GM13976 (cell line): ENCODE data around the gene MCUB.
"Not testable (repeated sequence)": the region's sequence is repeated elsewhere in the genome, so short reads cannot be mapped to it uniquely, and the experiment has no call there.

Experiments used
- DNase-seq: peaks from one replicate; pipeline ENCODE4 v3.0.0; 2012; ENCODE audit warnings: low spot score
- CTCF ChIP-seq: IDR thresholded peaks from 2 replicates; pipeline ENCODE4 v1.5.1; 2012; ENCODE audit warnings: borderline replicate concordance, mild to moderate bottlenecking; ENCODE audit not compliant: insufficient read depth; ENCODE audit errors: extremely low read depth, missing control alignments, control extremely low read depth
- in situ Hi-C: fragments of 300-500 bp; cut with MboI; formaldehyde crosslinking; loops from one replicate; pipeline ENCODE4 v1.12.0; 2022; ENCODE audit warnings: low sequenced_read_pairs, mixed read lengths, inconsistent platforms; ENCODE audit not compliant: unreplicated experiment

The MCUB gene

DNA sequence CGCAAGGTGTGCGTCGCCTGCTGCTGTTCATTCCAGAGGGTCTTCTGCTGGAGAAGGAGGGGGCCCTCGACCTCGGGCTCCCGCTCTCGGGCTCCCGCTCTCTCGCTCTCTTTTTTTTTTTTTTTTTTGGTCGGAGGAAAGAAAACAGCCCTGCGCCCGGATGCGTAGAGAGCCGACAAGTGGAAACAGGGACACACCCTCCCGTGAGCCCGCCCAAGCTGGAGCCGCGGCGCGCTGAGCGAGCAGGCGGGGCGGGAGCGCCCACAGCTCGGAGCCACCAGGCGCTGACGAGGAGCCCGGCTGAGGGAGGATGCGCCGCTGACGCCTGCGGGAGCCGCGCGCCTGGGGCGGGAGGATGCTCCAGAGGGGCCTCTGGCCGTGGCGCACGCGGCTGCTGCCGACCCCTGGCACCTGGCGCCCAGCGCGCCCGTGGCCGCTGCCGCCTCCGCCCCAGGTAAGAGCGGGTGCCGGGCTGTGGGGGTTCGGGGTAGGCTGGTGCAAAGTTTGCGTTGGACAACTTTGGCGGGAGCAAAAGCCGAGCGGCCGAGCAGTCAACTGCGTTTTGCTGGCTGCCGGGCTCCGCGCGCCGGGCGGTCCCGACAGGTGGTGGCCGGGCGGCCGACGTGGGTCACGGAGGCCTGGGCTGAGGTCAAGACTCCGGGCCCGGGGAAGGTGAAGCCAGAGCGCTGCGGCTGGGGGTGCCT lies at the start of gene MCUB:
TSS of gene MCUB (plus strand) at position 264 of the 704 bp plus-strand sequence. CDS start at position 356, 92 bp downstream.
- no peak for TF ChIP-seq CTCF
- in situ Hi-C loops = no loop called here
- DNase-seq = peak; percentile 94

GRCh38 chr4:109510687-109511086 lies 49.4 kb upstream of the MCUB start:
- TF ChIP-seq CTCF = no peak
- in situ Hi-C loops = no loop called here
- DNase-seq = no peak

GRCh38 chr4:109511414-109511813 lies 48.6 kb upstream of the MCUB start:
- in situ Hi-C loops = no loop called here
- no peak for TF ChIP-seq CTCF
- no peak for DNase-seq

GRCh38 chr4:109513368-109513767 lies 46.7 kb upstream of the MCUB start:
- DNase-seq, in situ Hi-C loops: not testable (repeated sequence)

DNA sequence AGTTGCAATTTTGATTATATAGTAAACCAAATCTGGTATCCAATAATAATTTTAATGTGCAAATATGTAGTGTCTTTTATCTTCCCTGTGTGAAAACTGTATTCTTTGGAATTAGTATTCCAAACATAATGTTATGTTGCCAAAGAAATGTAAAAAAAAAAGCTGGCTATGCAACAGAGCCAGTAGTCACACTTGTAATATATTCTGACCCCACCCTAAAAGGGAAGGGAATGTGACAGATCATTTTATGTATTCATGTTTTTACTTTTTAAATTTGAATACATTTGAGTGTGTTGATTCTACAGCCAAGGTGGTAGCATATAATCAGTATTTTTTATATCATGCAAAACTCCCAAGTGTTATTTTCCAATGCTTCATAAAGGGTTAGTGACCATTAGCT lies 27.9 kb upstream of the MCUB start:
- DNase-seq = no peak
- in situ Hi-C loops = no loop called here
- no peak for TF ChIP-seq CTCF

DNA sequence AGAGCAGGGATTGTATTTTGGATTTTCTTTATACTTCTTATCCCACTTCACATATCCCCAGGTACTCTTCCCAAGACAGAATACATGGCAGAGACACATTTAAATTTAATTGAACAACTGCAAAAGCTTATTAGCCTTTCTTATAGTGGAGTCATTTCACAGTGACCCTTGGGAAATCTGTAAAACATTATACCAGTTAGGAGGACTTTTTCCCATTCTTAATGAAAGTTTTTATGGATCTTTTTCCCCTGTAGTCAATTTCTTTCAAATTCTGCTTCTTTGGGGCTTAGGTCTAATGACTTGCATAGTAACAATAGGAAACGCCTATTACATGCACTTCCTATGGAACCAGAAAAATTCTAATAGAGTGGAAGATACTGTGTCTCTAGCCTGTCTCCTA lies 14.6 kb upstream of the MCUB start:
- in situ Hi-C loops = no loop called here
- no peak for DNase-seq
- no peak for TF ChIP-seq CTCF

DNA sequence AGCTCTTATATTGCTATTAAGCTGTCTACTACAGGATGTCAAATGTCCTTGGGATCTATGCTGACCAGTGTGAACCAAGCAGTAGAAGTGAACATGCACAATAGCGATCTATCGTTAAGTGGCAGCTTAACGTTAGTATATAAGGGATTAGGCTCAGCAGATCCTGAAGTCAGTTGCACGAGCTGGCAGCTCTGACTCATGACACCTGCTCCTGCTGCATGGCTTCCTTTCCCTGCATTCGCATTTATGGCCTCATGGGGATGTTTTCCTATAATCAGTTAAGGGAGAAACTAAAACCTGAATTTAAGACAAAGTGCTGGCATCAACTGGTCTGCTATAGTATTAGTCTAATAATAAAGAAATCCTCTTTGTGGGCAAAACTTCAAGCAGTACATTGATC lies 12.7 kb upstream of the MCUB start:
- in situ Hi-C loops = no loop called here
- no peak for TF ChIP-seq CTCF
- DNase-seq = no peak
